ENCODE results near the gene CLEC5A. TPM values are rescaled to one million over a fixed set of nuclear protein-coding genes. Genes with fewer than 3 reads are reported as not detected.
"Not testable (repeated sequence)": the region's sequence is repeated elsewhere in the genome, so short reads cannot be mapped to it uniquely, and the experiment has no call there.

Gene CLEC5A
- total RNA-seq, 4 donors from 2014 or later: 0.47 to 3.3 (median 1.1) TPM

DNA sequence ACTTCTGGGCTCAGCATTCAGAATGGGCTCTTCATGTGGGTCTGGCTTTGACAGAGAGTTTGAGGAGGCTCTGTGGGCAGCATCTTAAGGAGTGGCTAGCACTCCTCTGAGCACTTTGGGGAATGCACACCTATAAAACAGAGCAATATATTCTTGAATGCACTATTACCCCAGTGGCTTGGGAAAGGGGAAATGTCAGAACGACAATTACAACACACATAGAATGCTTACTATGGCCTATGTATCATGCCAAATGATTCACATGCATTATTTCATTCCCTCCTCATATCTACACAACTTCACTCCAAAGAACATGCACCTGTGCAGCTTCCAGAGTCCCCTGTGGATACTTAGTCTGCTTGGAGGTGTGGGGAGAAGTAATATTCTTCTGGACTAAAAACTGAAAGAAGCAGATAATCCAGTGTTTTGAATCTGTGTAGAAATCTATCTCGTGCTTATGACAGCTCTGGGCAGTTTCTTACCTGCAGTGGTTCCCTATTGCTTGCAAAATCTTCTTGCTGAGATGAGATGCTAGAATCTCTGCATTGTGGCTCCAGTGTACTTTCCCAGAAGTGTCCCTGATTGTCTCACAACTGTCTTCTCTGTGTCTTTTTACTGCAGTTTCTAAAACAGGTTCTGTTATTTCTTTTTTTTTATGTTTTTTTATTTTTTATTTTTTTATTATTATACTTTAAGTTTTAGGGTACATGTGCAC, 43.4 kb upstream of the CLEC5A start:
- WGBS, 2 donors: 21 to 58% methylated on average over 2 of the region's 2 CpGs
- intact Hi-C loops (cut with DNase I): no loop called here
- H3K27me3 ChIP-seq: no peaks in the 10 kb centered on the region
- H3K36me3 ChIP-seq: no peaks in the 10 kb centered on the region
- TF ChIP-seq POLR2A (IDR thresholded peaks at IDR 0.05): no peak
- TF ChIP-seq, protein P1, sequence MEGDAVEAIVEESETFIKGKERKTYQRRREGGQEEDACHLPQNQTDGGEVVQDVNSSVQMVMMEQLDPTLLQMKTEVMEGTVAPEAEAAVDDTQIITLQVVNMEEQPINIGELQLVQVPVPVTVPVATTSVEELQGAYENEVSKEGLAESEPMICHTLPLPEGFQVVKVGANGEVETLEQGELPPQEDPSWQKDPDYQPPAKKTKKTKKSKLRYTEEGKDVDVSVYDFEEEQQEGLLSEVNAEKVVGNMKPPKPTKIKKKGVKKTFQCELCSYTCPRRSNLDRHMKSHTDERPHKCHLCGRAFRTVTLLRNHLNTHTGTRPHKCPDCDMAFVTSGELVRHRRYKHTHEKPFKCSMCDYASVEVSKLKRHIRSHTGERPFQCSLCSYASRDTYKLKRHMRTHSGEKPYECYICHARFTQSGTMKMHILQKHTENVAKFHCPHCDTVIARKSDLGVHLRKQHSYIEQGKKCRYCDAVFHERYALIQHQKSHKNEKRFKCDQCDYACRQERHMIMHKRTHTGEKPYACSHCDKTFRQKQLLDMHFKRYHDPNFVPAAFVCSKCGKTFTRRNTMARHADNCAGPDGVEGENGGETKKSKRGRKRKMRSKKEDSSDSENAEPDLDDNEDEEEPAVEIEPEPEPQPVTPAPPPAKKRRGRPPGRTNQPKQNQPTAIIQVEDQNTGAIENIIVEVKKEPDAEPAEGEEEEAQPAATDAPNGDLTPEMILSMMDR (IDR thresholded peaks at IDR 0.05): no peak
- H3K27ac ChIP-seq: no peak overlapping the region
- H3K9me3 ChIP-seq: no peaks in the 10 kb centered on the region
- no peak for DNase-seq
- no peak overlapping the region for H3K4me3 ChIP-seq
- H3K4me1 ChIP-seq: no peaks in the 10 kb centered on the region

DNA sequence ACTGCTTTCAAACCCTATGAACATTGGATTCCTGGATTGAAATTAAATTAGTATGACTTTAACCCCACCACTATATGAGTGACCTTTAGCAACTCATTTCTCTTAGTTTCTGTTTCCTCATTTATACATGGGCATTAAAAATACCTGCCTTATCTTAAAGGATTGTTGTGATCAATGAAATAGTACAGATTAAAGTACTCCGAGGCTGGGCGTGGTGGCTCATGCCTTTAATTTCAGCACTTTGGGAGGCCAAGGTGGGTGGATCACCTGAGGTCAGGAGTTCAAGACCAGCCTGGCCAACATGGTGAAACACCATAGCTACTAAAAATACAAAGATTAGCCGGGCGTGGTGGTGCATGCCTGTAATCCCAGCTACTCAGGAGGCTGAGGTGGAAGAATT, 41.0 kb upstream of the CLEC5A start:
- H3K27me3 ChIP-seq; H3K27ac ChIP-seq; DNase-seq; intact Hi-C loops (cut with DNase I); H3K36me3 ChIP-seq; H3K4me1 ChIP-seq; H3K9me3 ChIP-seq; H3K4me3 ChIP-seq: not testable (repeated sequence)
- 72 to 85% methylated on average over 3 to 4 of the region's 4 CpGs for WGBS, 2 donors

DNA sequence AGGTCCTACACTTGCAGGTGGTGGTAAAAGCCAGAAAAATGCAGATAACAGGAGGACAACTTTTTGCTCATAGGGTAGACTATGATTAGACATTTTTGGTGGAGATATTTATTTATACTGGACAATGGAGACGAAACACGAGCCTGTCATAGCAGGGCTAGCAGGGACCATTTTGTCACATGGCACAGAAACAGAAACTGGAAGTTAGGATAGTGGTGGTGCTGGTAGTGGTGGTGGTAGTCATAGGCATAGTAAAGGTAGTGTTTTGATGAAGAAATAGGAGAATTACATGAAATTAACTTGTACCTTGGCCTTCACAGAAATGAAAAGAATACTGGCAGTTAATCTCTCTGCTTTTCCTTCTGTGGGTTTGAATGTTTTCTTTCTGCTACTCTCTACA, 40.1 kb upstream of the CLEC5A start:
- no peaks in the 10 kb centered on the region for H3K27me3 ChIP-seq

DNA sequence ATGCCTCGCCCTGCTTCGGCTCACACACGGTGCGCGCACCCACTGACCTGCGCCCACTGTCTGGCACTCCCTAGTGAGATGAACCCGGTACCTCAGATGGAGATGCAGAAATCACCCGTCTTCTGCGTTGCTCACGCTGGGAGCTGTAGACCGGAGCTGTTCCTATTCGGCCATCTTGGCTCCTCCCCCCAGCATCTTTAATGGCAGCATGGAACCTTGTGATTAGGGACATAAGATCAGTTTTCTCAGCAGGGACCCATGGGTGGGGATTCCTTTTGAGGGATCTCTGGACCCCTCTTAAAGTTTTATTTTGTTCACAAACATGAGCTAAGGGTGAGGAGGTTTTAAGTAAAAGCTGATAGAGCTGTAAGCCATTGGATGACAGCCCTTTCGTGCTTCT, 39.2 kb upstream of the CLEC5A start:
- H3K4me3 ChIP-seq; H3K27me3 ChIP-seq; H3K27ac ChIP-seq; H3K4me1 ChIP-seq; DNase-seq; intact Hi-C loops (cut with DNase I); H3K36me3 ChIP-seq; H3K9me3 ChIP-seq: not testable (repeated sequence)
- WGBS, 2 donors: 83 to 92% methylated on average over 1 to 6 of the region's 13 CpGs

More for the DNA sequence above, 40.1 kb upstream of the CLEC5A start:
- WGBS, 2 donors: 33 to 80% methylated on average over 2 of the region's 2 CpGs
- intact Hi-C loops (cut with DNase I): no loop called here
- Histone ChIP-seq H3K27ac (no peak overlapping the region), H3K9me3 (no peaks in the 10 kb centered on the region), H3K4me1 (no peaks in the 10 kb centered on the region), H3K36me3 (no peaks in the 10 kb centered on the region), H3K4me3 (no peak overlapping the region)
- no peak for DNase-seq
- TF ChIP-seq, protein P1 (IDR thresholded peaks at IDR 0.05): no peak
- TF ChIP-seq POLR2A (IDR thresholded peaks at IDR 0.05): no peak

DNA sequence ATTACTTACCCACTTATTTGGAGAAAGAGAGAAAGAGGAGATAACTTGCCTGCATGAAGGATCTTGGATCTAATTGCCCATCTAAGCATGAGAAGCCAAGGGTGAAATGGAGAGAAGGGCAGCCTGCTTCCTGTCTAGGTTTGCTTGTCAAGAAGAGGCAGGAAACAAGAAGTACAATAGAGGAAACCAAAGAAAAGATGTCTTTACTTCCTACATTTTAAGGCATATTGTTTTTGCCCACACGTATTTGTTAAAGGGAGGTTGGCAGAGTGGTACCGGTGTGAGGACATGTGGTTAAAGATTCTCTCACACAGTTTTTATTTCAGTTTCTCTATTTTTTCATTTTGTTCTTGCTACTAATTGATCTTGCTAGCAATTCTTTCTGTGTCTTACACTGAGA, 32.8 kb upstream of the CLEC5A start:
- intact Hi-C loops (cut with DNase I): loop anchor here (10.0 kb wide), 1 partner anchor 205 kb away; no protein-coding TSS in a partner anchor
- Histone ChIP-seq H3K27ac (no peak overlapping the region), H3K27me3 (no peaks in the 10 kb centered on the region)

DNA sequence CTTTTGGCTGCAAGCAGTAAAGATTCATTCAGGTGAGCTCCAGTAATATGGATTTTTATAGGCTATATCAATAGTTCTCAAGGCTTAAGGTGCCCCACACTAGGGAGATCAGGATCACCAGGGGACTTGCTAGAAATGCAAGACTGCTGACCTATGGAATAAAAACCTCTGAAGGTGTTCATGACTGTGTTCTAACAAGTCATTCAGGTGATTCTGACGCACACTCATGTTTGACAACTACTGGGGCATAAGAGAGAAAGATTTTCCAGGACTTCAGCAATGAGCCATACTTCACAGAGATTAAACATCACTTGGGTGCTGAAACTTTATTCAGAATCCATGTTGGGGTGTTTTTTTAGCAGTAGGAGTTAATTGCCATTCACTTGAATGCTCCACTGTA, 31.6 kb upstream of the CLEC5A start:
- 89 to 92% methylated on average over 1 of the region's 1 CpG for WGBS, 2 donors
- H3K27me3 ChIP-seq: no peaks in the 10 kb centered on the region
- no peak for DNase-seq
- no peaks in the 10 kb centered on the region for H3K9me3 ChIP-seq
- no peaks in the 10 kb centered on the region for H3K4me1 ChIP-seq
- H3K4me3 ChIP-seq: no peak overlapping the region
- intact Hi-C loops (cut with DNase I): loop anchor here (10.0 kb wide), 1 partner anchor 206 kb away; no protein-coding TSS in a partner anchor
- no peaks in the 10 kb centered on the region for H3K36me3 ChIP-seq
- no peak overlapping the region for H3K27ac ChIP-seq
- no peak for TF ChIP-seq POLR2A (IDR thresholded peaks at IDR 0.05)
- TF ChIP-seq, protein P1 (IDR thresholded peaks at IDR 0.05): no peak

More for the DNA sequence above, 32.8 kb upstream of the CLEC5A start:
- H3K9me3 ChIP-seq: no peaks in the 10 kb centered on the region
- H3K36me3 ChIP-seq: no peaks in the 10 kb centered on the region
- TF ChIP-seq, protein P1 (IDR thresholded peaks at IDR 0.05): no peak
- no peak for TF ChIP-seq POLR2A (IDR thresholded peaks at IDR 0.05)
- H3K4me3 ChIP-seq: no peak overlapping the region
- DNase-seq: no peak
- WGBS, 2 donors: 43 to 66% methylated on average over 2 of the region's 2 CpGs
- no peaks in the 10 kb centered on the region for H3K4me1 ChIP-seq
